ENCODE results near the gene SLC7A9.

DNA sequence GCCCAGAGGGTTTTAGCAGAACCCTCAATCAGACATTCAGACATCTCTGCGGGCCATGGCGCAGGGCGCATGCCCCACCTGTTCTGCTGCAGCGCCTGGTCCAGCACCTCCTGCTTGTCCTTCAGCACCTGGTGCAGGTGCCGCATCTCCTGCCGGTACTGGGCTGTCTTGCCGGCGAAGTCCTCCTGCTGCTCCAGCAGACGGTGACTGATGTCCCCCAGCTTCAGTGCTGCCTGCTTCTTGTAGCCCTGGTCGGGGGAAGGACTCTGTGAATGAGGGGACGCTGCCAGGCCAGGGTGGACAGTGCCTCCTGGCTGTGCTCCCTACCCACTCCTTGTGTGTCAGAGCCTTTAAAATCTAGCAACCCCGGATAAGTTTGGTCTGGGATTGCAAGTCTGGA lies 12.2 kb upstream of the SLC7A9 start:
- TF ChIP-seq USF1 (IDR thresholded peaks at IDR 0.05) (no peak), CEBPB (IDR thresholded peaks at IDR 0.05) (no peak), YY1 (IDR thresholded peaks at IDR 0.05; ENCODE audit: low read depth) (no peak), TCF12 (IDR thresholded peaks at IDR 0.05; ENCODE audit: low read depth) (no peak), REST (IDR thresholded peaks at IDR 0.05; ENCODE audit: low read depth) (no peak)

All from Ishikawa (cell line).